Fibroblast of lung (primary cell): Measurements from ENCODE around the gene ITGBL1.

ENCODE experiments used
- CTCF ChIP-seq, 2 donors: IDR thresholded peaks in 1 of 2; conservative IDR thresholded peaks in 1 of 2; 1 replicate in 1 of 2; 2 replicates in 1 of 2; pipeline ENCODE4 v1.5.1; 2011 to 2012; ENCODE audit warnings: low read length in 2 of 2, control low read depth in 1 of 2, inconsistent platforms in 1 of 2, low read depth in 1 of 2, mild to moderate bottlenecking in 1 of 2
- EZH2 ChIP-seq: IDR thresholded peaks from 2 replicates; pipeline ENCODE4 v1.5.1; 2012; ENCODE audit warnings: low read length, control low read depth, mild to moderate bottlenecking; ENCODE audit errors: missing control alignments

- TF ChIP-seq CTCF (conservative IDR thresholded peaks at IDR 0.05 in 1 of 2, IDR thresholded peaks at IDR 0.05 in 1 of 2; ENCODE audit: low read depth in 1 of 2, low read length in 2 of 2) (no peak), EZH2 (no peak)
Measured at GRCh38 chr13:101755228-101755887, 302.9 kb downstream of the ITGBL1 start.
